HUDEP-2 (cell line): ENCODE results near the gene CFAP300.

ENCODE experiments used
- DNase-seq, 76 experiments: peaks; one replicate each; lab custom pipeline; 2025; ENCODE audit not compliant: unreplicated experiment in 76 of 76; lab: John Stamatoyannopoulos, UW

The CFAP300 gene

GRCh38 chr11:102047305-102047924 lies at the start of gene CFAP300:
CFAP300 (plus strand) TSS chr11:102047437; CDS start chr11:102047471, 34 bp downstream.
- peak in 19 of 76 experiments; percentile 0 to 40 (median 7) for DNase-seq

GRCh38 chr11:102001657-102002338 lies 45.4 kb upstream of the CFAP300 start:
- DNase-seq: no peak

GRCh38 chr11:102004220-102004619 lies 43.0 kb upstream of the CFAP300 start:
- DNase-seq: no peak

- DNase-seq: no peak
Measured at GRCh38 chr11:102005306-102005705, 41.9 kb upstream of the CFAP300 start.

GRCh38 chr11:102006835-102007566 lies 40.2 kb upstream of the CFAP300 start:
- no peak for DNase-seq

GRCh38 chr11:102007567-102008437 lies 39.4 kb upstream of the CFAP300 start:
- peak in 13 of 76 experiments; percentile 1 to 41 (median 11) for DNase-seq

GRCh38 chr11:102010776-102011494 lies 36.3 kb upstream of the CFAP300 start:
- peak in 1 of 76 experiments; percentile 6 for DNase-seq

- no peak for DNase-seq
Measured at GRCh38 chr11:102012946-102013345, 34.3 kb upstream of the CFAP300 start.

GRCh38 chr11:102014756-102015155 lies 32.5 kb upstream of the CFAP300 start:
- DNase-seq: no peak

- DNase-seq: no peak
Measured at GRCh38 chr11:102017026-102017425, 30.2 kb upstream of the CFAP300 start.

GRCh38 chr11:102026217-102026616 lies 21.0 kb upstream of the CFAP300 start:
- no peak for DNase-seq

- DNase-seq: no peak
Measured at GRCh38 chr11:102026959-102027358, 20.3 kb upstream of the CFAP300 start.

GRCh38 chr11:102036757-102037156 lies 10.5 kb upstream of the CFAP300 start:
- DNase-seq: no peak

- DNase-seq: no peak
Measured at GRCh38 chr11:102046841-102047240, 396 bp upstream of the CFAP300 start.

- no peak for DNase-seq
Measured at GRCh38 chr11:102050927-102051575, 3.8 kb downstream of the CFAP300 start.

- no peak for DNase-seq
Measured at GRCh38 chr11:102061276-102061675, 14.0 kb downstream of the CFAP300 start.

- no peak for DNase-seq
Measured at GRCh38 chr11:102062106-102062505, 14.9 kb downstream of the CFAP300 start.

GRCh38 chr11:102064316-102064715 lies 17.1 kb downstream of the CFAP300 start:
- no peak for DNase-seq

GRCh38 chr11:102070766-102071165 lies 23.5 kb downstream of the CFAP300 start:
- DNase-seq: no peak
